EH (cell line): ENCODE measurements around the gene GNAL.

Experiments
- DNase-seq: peaks from one replicate; pipeline ENCODE4 v3.0.0-alpha.2; 2015; ENCODE audit warnings: low read depth

GNAL gene

DNA sequence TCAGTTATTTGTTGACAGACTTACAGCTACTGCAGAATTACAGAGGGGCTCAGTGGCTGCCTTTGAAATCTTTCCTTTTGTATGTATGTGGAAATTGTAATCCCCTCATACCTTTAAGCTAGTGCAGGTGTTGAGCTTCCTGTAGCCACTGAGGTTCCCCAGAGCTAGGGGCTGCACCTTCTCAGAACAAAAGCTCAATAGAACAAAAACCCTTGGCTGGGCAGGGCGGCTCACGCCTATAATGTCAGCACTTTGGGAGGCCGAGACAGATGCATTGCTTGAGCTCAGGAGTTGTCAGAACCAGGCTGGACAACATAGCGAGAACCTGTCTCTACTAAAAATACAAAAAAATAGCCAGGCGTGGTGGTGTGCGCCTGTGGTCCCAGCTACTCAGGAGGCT, 120.8 kb downstream of the GNAL start:
- no peak for DNase-seq

DNA sequence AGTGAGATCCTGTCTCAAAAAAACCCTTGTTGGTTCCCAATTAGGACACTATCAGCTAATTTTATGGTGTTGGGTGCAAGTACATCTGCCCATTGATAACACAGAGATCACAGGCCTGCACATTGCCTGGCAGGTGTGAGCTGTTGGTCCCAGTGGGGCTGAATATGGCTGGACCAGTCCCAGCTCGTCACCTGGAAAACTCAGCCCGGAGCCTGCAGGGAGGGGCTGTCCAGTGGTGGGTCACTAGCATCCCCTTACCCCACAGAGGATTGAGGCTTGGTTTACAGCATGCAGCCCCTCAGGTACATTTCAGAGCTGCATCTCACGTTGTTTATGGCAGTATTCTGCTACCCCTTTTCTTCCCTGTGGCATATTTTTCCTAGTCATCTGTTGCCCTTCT, 121.3 kb downstream of the GNAL start:
- no peak for DNase-seq

DNA sequence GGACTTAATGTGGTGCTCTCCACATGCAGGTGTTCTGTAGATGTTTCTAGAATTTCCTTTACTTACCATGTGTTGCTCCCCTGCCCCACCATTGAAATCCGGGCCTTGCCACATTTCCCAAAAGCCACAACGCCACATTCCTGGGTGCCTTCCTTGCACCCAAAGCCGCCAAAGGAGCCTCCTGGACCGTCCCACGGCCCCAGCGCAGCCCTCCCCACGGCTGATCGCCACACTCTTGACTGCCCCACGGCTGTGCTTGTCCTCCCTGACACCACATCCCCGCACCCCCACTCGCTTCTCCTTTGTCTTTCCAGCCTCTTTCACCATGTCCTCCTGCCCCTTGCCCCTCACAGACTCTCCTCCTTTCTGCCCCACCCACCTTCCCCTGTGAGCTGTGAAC, 121.9 kb downstream of the GNAL start:
- no peak for DNase-seq

DNA sequence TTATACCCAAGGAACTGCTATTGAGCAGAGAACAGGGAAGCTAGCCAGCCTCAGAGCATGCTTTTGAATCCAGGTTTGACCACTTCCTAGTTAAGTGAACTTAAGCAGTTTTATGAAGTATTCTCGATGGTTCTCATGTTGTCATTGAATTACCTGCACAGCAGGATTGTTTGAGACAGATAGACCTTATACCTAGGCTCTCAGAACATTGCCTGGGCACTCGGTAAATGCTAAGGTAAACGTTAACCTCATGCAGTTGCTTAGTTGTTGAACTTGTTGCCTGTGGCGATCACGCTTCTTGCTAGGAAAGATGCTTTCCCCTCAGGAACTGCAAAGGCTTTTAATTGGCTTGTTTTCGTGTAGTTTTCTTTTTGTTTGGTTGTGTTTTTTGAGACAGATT, 128.2 kb downstream of the GNAL start:
- DNase-seq = no peak

DNA sequence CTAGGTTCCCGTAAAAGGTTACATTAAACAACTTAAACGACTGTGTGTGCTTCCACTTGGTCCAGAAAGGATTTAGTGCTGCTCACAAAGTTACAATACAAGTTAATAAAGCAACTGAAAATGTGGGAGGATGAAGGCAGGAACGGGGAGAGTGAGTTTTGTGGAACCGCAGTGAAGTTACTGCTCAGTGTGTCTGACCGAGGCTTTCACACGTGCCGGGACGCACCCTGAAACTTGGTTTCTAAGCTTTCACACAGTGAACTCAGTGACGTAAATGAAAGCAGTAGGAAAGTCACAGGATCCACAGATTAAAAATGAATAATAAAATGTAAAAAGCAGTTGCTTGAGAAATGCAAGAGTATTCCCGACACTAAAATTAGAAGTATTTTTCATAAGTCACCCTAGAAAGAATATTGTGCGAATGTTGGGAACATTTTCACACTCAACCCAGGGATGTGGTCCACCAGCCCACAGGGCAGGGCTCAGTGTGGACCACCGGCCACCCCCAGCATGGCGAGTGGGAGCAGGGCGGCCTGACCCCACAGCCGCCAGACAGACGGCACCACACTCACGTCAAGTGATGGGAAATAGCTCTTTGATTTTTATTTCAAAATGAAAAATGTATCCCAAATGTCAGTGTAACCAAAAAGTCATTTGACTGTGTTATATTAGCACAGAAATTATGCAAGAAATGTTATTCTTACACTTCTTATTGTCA, 129.6 kb downstream of the GNAL start:
- no peak for DNase-seq

DNA sequence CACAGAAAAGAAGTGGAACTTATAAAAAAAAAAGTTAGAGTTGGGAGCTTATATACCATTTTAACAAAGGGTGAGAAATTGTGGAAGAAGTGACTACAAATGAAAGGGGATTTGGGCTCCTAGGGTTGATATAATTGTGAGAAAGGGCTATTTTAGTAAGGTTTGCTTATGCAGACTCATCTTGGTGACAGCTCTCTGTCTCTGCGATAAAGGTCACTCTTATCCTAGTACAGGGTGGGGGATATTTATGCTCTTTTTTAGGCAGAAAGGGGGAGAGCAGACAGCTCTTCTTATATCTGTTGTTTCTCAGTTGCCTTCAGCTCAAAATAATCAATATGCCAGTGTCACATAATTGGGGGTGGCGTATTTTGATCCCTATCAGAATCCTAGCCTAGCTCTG, 130.9 kb downstream of the GNAL start:
- no peak for DNase-seq

DNA sequence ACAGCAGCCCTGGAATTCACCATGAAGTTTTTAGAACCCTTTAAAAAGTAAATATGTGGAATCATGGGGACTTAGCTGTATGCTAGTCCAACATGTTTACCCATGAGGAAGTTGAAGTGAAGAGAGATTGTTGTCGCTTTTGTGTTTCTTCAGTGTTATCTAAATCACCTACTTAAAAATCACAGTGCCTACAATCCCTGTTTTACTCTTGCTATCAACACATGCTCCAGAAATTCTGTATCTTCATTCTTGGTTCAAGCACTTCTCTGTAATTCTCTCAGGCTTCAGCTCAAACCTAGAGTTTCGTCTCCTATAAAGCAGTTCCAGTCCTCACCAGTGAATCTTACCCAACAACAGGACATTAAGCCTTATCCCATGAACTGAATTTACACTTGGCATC, 131.6 kb downstream of the GNAL start:
- no peak for DNase-seq

DNA sequence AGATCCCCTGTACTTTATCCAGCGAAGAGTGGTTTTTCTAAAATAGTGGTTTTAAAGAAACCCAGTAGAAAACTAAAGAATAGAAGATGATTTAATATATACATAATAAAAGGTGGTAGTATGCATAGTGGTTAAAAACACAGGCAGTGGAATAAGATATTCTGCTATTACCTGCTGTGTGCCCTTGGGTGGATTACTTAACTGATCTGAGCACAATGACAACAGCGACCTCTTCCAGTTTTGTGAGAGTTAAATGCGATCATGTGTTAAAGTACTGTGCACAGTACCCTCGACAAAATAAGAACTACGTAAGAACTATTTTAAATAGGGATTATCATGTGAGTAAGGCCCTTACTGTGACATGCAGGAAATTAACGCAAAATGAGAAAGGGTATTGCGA, 132.1 kb downstream of the GNAL start:
- DNase-seq = no peak

DNA sequence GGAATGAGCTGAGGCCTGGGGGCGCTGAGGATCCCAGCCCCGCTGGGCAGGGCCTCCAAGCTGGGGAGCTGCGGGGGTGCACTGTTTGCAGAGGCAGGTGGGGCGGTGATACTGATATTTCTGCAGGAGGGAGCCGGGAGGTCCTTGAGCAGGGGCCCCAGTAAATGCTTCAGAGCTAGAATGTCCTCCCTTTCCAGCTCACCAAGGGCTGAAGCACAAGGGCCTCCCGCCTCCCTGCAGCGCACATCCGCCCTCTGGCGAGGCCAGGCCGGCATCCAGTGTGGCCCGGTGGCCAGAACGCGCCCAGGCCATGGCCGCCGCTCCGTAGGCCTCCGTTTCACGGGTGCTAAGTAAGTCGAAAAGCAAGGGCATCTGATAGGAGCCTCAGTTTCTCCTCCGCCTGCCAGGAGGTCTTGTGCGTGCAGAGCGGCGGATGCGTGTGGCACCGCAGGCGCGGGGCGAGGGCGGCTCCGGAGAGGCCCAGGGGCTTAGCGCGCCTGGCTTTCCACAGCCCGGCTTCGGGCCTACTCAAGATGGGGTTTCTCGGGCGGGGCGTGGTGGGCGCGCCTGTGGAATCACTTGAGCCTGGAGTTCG, 132.7 kb downstream of the GNAL start:
- DNase-seq = no peak

DNA sequence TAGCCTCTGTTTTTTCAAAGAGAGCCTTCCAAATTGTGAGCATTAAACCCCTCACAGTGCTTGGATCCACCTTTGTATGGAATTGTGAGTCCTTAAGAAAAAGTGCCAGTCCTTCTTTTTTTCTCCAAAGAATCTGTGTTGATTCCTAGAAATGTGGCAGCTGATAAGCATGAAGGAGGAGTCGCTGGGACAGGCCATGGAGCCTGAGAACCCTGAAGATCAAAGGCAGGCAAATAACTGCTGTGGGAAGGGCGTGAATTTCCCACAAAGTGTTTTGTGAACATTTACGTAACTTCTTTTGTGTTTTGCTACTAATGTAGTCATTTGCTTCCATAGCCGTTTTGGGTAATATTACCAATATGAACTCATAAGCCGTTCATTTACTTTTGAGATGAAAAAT, 134.5 kb downstream of the GNAL start:
- no peak for DNase-seq

DNA sequence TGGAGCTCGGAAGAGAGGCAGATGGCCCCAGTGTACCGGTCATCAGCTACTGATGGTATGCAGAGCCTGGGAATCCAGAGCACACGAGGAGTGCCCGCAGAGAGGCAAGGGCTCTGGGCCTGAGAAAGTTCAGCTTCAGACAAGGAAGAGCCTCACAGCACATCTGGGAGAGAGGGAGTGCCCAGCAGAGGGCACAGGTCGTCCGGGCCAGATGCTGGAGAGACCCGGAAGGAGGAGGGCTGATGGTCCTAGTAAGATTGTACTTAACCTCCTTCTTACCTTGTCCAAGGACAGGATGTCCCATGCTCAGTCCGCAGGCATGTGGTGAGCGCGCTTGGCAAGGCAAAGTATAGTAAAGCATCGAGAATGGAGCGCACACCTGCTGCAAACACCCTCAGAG, 137.8 kb downstream of the GNAL start:
- DNase-seq = no peak

DNA sequence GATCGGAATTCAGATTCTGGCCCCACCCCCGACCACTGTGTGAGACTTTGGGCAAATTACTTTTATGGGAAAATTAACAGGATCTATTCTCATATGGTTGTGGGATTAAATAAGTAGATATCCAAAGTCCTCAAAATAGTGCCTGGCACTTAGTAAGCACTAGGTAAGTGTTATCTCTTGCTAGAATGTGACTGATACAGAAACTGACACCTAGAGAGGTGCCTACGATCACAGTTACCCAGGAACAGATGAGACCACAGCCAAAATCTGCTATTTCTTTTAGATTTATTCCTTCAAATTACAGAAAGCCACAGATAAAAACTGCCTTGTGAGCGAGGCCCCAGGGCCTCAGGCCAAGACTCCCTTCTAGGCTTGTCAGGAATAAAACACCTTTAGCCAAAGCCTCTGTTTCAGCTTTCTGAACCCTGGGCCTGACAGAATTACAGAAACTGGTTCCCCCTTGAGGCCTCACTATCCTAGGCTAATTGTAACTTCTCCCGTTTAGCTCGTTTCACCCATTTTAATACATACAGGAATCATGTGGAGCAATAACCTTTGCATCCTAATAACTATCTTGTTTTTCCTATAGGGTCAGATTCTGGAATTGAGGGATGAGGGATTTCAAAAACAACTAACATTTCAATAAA, 139.8 kb downstream of the GNAL start:
- no peak for DNase-seq

DNA sequence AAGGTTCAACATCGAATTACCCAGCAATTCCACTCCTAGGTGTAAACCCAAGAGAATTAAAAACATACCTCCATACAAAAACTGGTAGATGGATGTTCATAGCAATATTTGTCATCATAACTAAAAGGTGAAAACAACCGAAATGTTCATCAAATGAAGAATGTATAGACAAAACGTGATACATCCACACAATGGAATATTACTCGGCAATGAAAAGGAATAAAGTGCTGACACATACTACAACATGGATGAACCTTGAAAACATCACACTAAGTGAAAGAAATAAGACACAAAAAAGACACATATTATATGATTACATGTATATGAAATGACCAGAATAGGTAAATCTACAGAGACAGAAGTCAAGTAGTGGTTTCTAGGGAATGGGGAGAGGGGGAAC, 141.5 kb downstream of the GNAL start:
- DNase-seq = no peak

DNA sequence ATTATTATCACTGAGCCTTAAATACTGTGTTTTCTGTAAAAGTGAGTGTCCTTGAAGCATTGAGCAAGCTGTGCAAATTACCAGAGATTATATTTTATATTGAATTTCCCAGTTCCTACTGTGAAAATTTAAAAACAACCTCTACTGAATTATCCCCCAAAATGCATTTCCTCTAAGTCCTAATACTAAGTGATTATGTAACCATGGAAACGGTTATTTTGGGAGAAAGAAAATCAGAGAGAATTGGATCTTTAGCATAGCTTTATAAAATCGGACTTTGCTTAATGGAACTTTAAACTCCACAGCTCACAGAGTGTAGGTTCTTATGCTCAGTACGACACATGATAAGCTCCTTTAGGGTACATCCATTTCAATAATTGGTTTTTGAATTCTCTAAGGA, 142.9 kb downstream of the GNAL start:
- DNase-seq = no peak

DNA sequence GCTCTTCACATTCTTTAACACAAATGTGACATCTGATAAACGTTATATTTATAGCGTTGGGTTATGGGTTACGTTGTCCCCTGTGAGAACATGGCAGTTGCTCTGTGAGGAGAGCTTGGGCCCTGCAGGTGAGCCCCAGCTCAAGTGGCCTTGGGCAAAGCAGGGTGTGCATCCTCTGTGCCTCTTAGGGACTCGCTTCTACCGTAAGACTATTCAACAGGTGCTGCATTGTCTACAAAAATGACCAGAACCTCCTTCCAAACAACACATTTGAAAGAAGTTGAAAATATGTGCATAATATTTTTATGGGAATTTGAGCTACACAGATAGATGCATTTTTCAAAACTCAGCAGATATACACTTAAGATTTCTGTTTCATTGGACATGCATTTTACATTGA, 145.7 kb downstream of the GNAL start:
- no peak for DNase-seq

DNA sequence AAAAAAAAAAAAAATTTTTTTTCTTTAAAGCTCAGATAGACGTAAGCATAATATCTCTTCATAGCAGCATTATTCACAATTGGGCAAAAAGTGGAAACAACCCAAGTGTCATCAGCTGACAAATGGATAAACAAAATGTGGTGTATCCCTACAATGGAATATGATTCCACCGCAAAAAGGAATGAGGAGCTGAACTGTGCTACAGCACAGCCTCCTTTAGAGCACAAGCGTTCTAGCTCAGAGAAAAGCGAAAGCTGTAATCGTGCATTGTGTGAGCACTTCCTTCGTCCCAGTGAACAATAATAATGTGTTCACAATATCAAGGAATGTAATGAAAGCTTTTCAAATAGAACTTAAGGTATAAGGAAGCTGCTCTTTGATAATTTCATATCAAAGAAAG, 150.5 kb downstream of the GNAL start:
- DNase-seq = no peak

DNA sequence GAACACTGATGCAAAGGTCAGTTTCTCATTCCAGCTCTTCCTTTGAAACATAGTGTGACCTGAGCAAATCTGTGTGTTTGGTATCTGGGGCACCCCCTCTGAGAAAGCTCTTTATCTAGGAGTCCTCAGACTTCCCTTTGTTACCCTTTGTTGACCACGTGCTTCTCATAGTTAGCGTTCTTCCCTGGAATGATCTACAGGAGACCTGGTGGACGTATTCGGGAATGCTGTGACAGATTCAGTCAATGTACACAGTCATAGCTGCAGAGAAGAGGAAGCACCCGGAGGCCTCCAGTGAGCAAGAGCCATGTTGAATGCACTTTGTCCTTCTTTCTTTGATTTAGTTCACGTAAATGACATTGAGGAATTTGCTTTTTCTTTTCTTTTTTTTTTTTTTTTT, 151.4 kb downstream of the GNAL start:
- no peak for DNase-seq

DNA sequence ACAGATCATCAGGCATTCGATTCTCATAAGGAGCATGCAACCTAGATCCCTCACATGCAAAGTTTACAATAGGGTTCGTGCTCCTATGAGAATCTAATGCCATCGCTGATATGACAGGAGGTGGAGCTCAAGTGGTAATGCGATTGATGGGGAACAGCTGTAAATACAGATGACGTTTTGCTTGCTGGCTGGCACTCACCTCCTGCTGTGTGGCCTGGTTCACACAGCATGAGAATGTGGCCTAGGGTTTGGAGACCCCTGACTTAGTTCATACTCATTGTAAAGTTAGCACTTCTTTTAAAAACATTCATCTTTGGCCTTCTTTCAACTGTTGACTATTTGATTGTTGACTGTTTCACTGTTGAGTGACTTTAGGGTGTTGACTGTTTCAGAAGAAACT, 153.5 kb downstream of the GNAL start:
- DNase-seq = no peak

DNA sequence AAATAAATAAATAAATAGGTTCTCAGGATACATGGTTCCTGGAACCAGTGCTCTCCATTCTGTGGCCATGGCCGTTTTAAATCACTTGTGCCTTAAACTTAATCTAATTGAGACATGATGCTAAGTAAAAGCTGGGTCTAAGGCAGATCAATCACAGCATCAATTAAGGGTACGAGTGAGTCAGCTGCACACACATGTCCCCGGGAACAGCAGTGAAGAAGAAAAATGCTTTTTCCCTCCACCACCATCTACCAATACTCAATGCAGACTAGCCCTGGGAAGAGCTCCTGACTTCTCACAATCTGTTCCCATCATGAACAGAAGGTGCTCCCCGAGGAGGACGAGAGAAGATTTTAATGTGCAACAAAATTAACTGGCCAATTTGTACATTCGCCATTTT, 155.4 kb downstream of the GNAL start:
- DNase-seq = no peak

DNA sequence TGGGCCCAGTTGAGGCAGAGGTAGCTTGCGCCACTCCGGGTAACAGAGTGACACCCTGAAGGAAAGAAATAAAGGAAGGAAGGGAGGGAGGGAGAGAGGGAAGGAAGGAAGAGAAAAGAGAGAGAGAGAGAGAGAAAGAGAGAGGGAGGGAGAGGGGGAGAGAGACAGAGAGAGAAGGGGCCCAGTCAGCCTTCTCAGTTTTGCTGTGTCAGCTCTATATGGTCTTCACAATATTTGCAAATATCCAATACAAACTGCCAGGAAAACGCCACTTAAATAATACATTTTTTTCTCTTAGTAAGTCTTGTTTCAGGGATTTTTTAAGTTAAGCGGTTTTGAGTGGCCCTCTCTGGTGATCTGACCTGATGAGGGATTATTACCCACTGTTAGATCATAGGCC, 156.6 kb downstream of the GNAL start:
- no peak for DNase-seq

DNA sequence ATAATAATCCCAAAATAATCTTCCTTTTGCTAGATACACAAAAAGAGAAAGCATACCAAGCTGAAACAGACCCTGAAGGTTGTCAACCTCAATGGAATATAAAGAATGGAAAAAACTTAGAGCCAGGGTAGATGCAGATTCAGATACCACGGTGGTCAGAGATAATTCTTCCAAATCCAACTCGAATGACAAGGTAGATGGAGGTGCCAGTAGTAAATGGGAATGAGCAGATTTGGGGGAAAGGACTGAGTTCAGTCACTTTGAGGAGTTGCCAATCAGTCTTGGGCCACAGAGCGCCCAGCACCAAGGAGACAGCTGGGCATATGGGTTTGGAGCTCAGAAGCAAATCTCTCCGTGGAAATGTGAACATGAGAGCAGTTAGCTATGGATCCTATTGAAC, 158.7 kb downstream of the GNAL start:
- no peak for DNase-seq

DNA sequence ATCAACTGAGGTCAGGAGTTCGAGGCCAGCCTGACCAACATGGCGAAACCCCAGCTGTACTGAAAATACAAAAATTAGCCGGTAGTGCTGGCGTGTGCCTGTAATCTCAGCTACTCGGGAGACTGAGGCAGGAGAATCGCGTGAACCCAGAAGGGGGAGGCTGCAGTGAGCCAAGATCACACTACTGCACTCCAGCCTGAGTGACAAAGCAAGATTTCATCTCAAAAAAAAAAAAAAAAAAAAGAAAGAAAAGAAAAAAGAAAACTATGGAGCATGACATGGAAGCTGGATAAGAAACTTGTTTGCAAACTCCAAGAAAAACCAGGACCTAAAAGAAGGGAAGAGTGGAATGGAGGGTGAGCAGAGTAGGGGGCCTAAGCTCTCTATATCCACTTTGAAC, 160.2 kb downstream of the GNAL start:
- no peak for DNase-seq

DNA sequence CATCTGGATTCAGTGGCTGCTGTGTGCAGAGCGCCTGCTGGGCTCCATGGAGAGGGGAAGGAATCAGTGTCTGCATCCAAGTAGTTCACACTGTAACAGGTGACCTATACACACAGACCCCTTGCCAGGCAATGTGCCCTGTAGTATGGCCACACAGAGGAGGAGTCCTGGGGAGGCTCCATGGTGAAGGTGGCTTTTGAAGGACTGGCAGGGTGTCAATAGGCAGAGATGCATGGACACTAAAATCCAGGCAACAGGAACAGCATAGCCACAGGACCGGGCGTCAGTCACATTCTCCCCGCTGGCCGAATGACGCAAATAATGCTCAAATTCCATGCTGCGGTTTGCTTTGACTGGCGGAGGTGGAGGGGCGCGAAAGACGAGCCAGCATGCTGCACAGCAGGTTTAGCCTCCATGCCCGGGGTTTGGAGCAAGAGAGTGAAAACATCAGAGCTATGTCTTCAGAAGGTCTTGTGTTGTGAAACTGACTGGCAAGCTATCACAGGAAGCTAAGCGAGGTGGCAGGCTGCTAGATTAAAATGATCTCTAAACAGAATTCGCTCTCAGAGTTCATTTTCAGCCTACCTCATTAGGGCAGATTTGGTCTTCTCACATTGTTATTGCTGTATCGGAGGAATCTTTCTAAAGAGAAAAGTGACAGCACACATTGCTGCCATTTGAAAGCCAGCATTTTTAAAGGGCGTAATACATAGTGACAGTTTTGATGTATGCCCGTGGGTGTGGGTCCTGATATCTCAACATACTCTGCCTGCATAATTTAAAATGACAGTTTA, 161.0 kb downstream of the GNAL start:
- peak; percentile 77 for DNase-seq
